Activated naive CD8-positive, alpha-beta T cell treated with anti-CD3 and anti-CD28 coated beads, Interleukin-2, amount 50 U/mL, for 24 hours (primary cell): ENCODE measurements around the gene ABCA13.

ENCODE experiments used
- ATAC-seq: fragments of 150-1000 bp; cut with Tn5 transposase; one replicate; pipeline ENCODE4 v1.10.0; 2021
- DNase-seq: peaks from one replicate; pipeline ENCODE4 v3.0.0; 2021
- H3K27ac Mint-ChIP-seq: one replicate; pipeline ENCODE4 v1.8.0; 2021; ENCODE audit warnings: mild to moderate bottlenecking, mixed read lengths
- H3K27me3 Mint-ChIP-seq: one replicate; pipeline ENCODE4 v1.8.0; 2021; ENCODE audit warnings: mixed read lengths
- H3K36me3 Mint-ChIP-seq: one replicate; pipeline ENCODE4 v1.8.0; 2021; ENCODE audit warnings: low read depth, mixed read lengths
- H3K4me1 Mint-ChIP-seq: one replicate; pipeline ENCODE4 v1.8.0; 2021; ENCODE audit warnings: mixed read lengths
- H3K4me3 Mint-ChIP-seq: one replicate; pipeline ENCODE4 v1.8.0; 2021; ENCODE audit warnings: mild to moderate bottlenecking, moderate library complexity, mixed read lengths
- H3K9me3 Mint-ChIP-seq: one replicate; pipeline ENCODE4 v1.8.0; 2021; ENCODE audit warnings: mixed read lengths

ABCA13 gene

DNA sequence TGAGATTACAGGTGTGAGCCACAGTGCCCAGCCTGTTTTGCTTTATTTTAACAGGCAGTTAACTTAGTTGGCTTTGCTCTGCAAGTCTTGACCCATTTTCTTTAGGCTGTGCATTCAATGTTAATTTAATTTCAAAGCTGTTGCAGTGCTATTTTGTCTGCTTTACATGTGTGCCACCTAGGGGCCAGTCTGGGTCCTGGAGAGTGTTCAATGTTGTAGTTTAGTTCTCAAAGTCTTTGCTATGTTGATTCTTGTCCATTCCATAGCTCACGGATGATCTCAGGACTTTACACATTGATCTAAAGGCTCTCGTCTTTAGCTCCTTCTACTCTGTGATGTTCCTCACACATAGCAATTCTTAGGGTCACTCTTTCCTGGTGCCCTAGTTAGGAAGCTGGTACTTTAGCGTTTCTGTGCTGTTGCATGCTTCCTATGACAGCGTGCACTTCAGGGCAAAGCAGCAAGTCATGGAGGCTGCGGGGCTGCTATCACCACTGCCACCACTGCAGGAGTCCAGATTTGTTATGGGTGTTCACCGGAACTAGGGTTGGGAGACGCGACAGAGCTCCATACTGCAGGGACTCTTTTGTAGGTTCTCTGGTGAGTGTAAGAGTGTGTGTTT lies 16.4 kb upstream of the ABCA13 start:
- H3K9me3 Mint-ChIP-seq, result no peaks in the 10 kb centered on the region
- ATAC-seq, result no peak
- H3K4me3 Mint-ChIP-seq, result no peak overlapping the region
- H3K27me3 Mint-ChIP-seq, result peaks cover 13% of the 10 kb centered on the region
- H3K27ac Mint-ChIP-seq, result no peak overlapping the region
- H3K4me1 Mint-ChIP-seq, result no peaks in the 10 kb centered on the region
- H3K36me3 Mint-ChIP-seq, result no peaks in the 10 kb centered on the region
- peak; percentile 24 for DNase-seq

GRCh38 chr7:48158404-48158803 lies 12.9 kb upstream of the ABCA13 start:
- H3K9me3 Mint-ChIP-seq, result no peaks in the 10 kb centered on the region
- peaks cover 11% of the 10 kb centered on the region for H3K27me3 Mint-ChIP-seq
- no peaks in the 10 kb centered on the region for H3K36me3 Mint-ChIP-seq
- no peak overlapping the region for H3K27ac Mint-ChIP-seq
- ATAC-seq, result no peak
- no peak for DNase-seq
- H3K4me1 Mint-ChIP-seq, result no peaks in the 10 kb centered on the region
- H3K4me3 Mint-ChIP-seq, result no peak overlapping the region

DNA sequence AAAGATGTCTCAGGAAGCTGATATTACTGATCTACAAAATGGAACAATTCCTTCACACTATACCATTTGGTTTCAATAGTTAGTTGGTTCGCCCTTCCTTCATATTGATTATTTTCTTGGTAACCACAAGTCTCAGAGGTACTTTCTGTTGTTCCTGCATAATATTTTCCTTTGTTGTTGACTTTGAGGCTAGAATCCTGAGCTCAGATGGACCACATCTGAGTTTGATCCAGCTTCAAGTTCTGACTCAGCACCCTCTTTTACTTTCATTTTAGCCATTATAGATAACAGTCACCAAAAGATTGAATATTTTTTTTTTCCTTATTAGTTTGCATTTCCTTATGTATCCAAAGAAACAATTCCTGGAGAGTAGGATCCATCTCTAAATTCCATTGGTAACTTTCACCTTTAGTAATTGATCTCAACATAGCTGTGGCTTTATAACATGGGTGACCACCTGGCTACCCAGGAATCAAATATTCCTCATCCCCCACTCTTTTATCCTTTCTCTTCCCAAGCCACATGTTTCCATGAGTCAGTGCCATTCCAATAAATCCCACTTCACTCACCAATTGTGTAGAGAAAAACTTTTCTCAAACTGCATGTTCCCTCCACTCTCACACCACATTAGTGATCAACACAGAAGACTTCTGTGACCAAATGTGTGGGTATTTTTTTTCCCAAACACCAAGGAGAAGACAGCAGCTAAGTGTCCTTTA lies 9.7 kb upstream of the ABCA13 start:
- no peak overlapping the region for H3K27ac Mint-ChIP-seq
- no peaks in the 10 kb centered on the region for H3K9me3 Mint-ChIP-seq
- H3K4me1 Mint-ChIP-seq, result no peaks in the 10 kb centered on the region
- no peak overlapping the region for H3K4me3 Mint-ChIP-seq
- DNase-seq (no peak), ATAC-seq (no peak)
- H3K36me3 Mint-ChIP-seq, result no peaks in the 10 kb centered on the region
- peaks cover 12% of the 10 kb centered on the region for H3K27me3 Mint-ChIP-seq

- Mint-ChIP-seq H3K27ac (no peak overlapping the region), H3K36me3 (no peaks in the 10 kb centered on the region), H3K4me1 (no peaks in the 10 kb centered on the region), H3K27me3 (peaks cover 5% of the 10 kb centered on the region), H3K4me3 (no peak overlapping the region), H3K9me3 (peaks cover 5% of the 10 kb centered on the region)
- DNase-seq, result no peak
- ATAC-seq, result no peak
These were observed 6.1 kb upstream of the ABCA13 start for GRCh38 chr7:48165157-48165556.

DNA sequence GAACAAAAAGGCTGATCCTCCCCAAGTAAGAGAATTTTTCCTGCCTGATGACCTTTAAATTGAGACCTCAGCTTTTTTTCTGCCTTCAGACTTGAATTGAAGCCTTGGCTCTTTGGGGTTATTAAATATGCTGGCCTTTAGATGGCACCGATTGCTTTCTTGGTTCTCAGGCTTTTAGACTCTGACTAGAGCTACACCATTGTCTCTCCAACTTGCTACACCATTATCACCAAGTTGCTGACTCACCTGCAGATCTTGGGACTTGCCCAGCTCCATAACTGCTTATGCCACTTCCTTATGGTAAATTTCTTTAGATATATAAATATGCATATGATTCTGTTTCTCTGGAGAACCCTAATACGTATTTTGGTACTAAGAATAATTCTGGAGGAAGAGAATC lies 3.1 kb upstream of the ABCA13 start:
- ATAC-seq, result no peak
- Mint-ChIP-seq H3K9me3 (peaks cover 5% of the 10 kb centered on the region), H3K27me3 (peaks cover 4% of the 10 kb centered on the region), H3K4me1 (no peaks in the 10 kb centered on the region), H3K27ac (no peak overlapping the region), H3K36me3 (no peaks in the 10 kb centered on the region), H3K4me3 (no peak overlapping the region)
- DNase-seq, result no peak

GRCh38 chr7:48170506-48170905 lies 752 bp upstream of the ABCA13 start:
- DNase-seq, result no peak
- Mint-ChIP-seq H3K27ac (no peak overlapping the region), H3K27me3 (peaks cover 3% of the 10 kb centered on the region), H3K36me3 (no peaks in the 10 kb centered on the region), H3K9me3 (peaks cover 5% of the 10 kb centered on the region), H3K4me1 (no peaks in the 10 kb centered on the region), H3K4me3 (no peak overlapping the region)
- no peak for ATAC-seq

- Mint-ChIP-seq H3K27ac (no peak overlapping the region), H3K4me3 (no peak overlapping the region), H3K36me3 (no peaks in the 10 kb centered on the region), H3K27me3 (no peaks in the 10 kb centered on the region), H3K9me3 (no peaks in the 10 kb centered on the region), H3K4me1 (no peaks in the 10 kb centered on the region)
- ATAC-seq, result no peak
- no peak for DNase-seq
These were observed 2.1 kb downstream of the ABCA13 start for GRCh38 chr7:48173313-48173712.

DNA sequence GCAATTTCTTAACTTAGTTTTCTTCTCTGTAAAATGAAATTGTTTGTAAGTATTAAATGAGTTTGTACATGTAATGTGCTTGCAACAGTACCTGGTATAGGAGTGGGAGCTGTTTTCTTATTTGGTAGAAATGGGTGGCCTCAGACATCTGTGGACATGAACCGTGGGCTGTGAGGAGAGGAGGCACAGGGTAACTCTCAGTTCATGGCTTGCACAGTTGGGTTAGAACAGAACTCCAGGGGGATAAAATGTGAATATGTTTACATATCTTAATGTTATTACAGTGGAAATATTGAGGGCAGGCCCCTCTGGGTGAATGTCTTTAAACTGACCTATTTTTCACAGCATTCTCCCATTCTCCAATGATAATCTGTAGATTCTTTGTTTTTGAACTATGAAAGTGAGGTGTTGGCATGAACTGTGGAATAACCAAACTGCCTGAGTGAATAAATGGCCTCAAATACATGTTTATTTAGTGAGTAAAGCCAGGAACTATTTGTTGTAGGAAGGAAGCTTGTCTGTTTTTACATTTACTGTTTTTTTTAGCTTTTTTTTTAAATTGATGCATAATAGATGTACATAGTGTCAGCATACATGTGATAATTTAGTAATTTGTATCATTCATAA lies 2.6 kb downstream of the ABCA13 start:
- no peaks in the 10 kb centered on the region for H3K36me3 Mint-ChIP-seq
- no peak overlapping the region for H3K4me3 Mint-ChIP-seq
- DNase-seq (no peak), ATAC-seq (no peak)
- no peaks in the 10 kb centered on the region for H3K9me3 Mint-ChIP-seq
- no peaks in the 10 kb centered on the region for H3K4me1 Mint-ChIP-seq
- H3K27me3 Mint-ChIP-seq, result no peaks in the 10 kb centered on the region
- H3K27ac Mint-ChIP-seq, result no peak overlapping the region

DNA sequence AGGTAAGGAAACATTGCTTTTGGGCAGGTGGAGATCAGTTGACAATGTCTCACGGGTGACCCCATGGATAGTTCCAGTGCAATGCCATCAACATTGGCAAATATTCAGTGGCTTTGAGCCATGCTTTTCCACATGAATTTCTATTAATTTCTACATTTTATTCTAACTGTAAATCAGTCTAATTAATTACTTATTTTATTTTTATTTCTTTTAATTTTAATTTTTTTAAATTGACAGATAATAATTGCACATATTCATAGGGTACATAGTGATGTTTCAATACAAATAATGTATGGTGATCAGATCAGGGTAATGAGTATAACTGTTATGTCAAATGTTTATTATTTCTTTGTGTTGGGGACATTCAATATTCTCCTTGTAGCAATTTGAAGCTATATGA lies 3.8 kb downstream of the ABCA13 start:
- H3K27me3 Mint-ChIP-seq, result no peaks in the 10 kb centered on the region

DNA sequence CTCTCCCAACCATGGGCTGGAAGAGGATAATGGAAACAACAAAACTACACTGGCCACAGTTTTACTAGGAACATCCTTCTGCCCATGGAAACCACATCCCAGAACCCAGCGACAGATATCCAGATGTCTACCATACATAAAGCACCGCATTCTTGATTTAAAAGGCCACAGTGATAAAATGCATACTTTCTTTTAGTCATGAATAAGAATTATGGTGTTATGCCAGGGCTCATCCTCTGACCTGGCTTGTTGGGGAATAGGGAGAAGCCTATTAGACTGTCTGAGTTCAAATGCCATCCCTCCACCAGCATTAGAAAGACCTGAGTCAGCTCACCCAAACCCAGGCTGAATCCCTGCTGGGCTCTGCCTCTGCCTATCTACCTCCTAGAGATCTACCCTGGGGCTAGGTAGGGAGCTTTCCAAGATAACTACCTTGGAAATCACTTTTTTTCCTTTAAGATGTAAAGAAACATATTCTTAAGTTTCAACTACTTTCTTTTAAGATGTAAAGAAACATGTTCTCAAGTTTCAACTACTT lies 5.2 kb downstream of the ABCA13 start:
- no peaks in the 10 kb centered on the region for H3K27me3 Mint-ChIP-seq
- no peak for DNase-seq
- no peaks in the 10 kb centered on the region for H3K36me3 Mint-ChIP-seq
- ATAC-seq, result no peak
- no peaks in the 10 kb centered on the region for H3K9me3 Mint-ChIP-seq
- H3K27ac Mint-ChIP-seq, result no peak overlapping the region
- H3K4me3 Mint-ChIP-seq, result no peak overlapping the region
- no peaks in the 10 kb centered on the region for H3K4me1 Mint-ChIP-seq

More for the DNA sequence above, 3.8 kb downstream of the ABCA13 start:
- DNase-seq (no peak), ATAC-seq (no peak)
- no peak overlapping the region for H3K27ac Mint-ChIP-seq
- no peaks in the 10 kb centered on the region for H3K4me1 Mint-ChIP-seq
- no peaks in the 10 kb centered on the region for H3K36me3 Mint-ChIP-seq
- no peaks in the 10 kb centered on the region for H3K9me3 Mint-ChIP-seq
- no peak overlapping the region for H3K4me3 Mint-ChIP-seq

DNA sequence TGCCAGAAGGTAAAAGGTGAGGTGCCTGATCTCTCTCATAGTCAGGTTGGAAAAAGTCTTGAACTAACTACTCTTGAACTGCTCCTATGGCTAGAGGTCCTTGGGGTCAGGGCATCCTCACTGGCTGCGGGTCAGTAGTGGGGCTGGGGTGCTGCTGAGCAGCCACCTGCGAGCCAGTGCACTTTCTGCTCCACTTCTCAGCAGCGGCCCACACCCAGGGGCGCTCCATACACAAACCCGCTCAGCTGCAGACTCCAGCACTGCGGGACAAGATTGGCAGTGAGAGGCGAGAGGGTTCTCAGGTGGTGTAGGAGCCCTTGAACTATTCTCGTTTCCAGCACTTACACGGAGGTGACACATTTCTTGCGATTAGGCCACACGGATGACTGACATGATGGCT lies 6.0 kb downstream of the ABCA13 start:
- Mint-ChIP-seq H3K4me3 (no peak overlapping the region), H3K27me3 (no peaks in the 10 kb centered on the region), H3K4me1 (no peaks in the 10 kb centered on the region), H3K27ac (no peak overlapping the region), H3K9me3 (no peaks in the 10 kb centered on the region), H3K36me3 (no peaks in the 10 kb centered on the region)
- ATAC-seq (no peak), DNase-seq (no peak)

DNA sequence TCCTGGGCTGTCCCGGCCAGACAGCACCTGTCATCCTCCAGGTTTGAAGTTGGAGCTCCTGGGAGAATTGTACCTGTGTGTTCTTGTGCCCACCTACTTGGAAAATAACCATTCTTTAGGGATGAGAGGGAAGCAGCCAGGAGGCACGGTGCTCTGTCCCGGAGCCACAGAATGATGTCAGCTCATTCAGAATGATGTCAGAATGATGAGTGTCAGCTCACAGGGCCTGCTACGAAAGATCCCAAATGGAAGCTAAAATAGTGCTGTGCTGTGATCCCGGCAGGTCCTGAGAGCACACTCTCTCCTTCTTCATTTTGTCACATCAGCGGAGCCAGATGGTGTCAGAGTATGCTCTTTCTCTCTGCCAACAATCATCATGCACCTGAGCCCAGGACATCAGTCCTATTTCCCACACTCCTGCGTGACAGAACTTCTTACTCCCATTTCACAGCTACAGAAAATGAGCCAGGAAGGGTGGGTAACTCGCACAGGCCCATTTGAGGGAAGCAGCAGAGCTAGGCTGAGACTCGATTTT lies 8.3 kb downstream of the ABCA13 start:
- Mint-ChIP-seq H3K27ac (no peak overlapping the region), H3K36me3 (no peaks in the 10 kb centered on the region), H3K4me1 (no peaks in the 10 kb centered on the region), H3K9me3 (no peaks in the 10 kb centered on the region), H3K4me3 (no peak overlapping the region), H3K27me3 (no peaks in the 10 kb centered on the region)
- DNase-seq (no peak), ATAC-seq (no peak)

- Mint-ChIP-seq H3K9me3 (no peaks in the 10 kb centered on the region), H3K4me3 (no peak overlapping the region), H3K36me3 (no peaks in the 10 kb centered on the region), H3K27ac (no peak overlapping the region), H3K4me1 (no peaks in the 10 kb centered on the region), H3K27me3 (no peaks in the 10 kb centered on the region)
- DNase-seq (no peak), ATAC-seq (no peak)
These were observed 9.7 kb downstream of the ABCA13 start for GRCh38 chr7:48180981-48181380.

DNA sequence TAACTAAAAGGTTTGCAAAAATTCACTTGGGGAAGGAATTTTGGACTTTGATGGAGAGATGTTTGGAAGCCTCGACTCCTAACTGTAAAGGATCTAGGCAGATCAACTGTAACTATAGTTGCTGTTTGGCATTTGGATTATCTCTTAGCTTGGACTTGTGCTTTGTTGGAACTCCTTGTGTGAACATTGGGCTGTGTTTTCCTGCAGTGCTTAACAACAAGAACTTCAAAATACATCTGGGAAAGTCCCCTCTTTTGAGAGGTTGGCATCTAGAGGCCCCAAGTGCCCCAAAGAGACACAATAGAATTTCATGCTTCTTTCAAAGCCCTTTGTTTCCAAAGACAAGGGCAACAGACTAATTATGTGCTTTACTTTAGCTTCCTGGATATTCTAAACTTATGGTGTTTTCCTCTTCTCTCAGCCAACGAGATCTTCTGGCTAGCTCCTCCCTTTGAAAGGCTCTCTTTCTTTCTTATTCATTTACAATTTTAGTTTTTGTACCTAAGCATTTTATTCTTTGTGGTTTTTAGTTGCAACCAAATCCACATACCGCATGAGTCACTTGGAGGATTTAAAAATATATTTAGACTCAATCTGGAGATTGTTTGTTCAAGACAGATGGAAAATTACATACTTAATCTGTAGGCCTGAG lies 11.6 kb downstream of the ABCA13 start:
- H3K27ac Mint-ChIP-seq, result no peak overlapping the region
- no peak for ATAC-seq

More for the DNA sequence above, 11.6 kb downstream of the ABCA13 start:
- H3K36me3 Mint-ChIP-seq, result no peaks in the 10 kb centered on the region
- no peaks in the 10 kb centered on the region for H3K4me1 Mint-ChIP-seq
- H3K4me3 Mint-ChIP-seq, result no peak overlapping the region
- peaks cover 3% of the 10 kb centered on the region for H3K9me3 Mint-ChIP-seq
- DNase-seq, result no peak
- no peaks in the 10 kb centered on the region for H3K27me3 Mint-ChIP-seq
